Vagina (tissue), 2 donors: ENCODE measurements around the gene KMT2C. TPM values are rescaled to one million over a fixed set of nuclear protein-coding genes. Genes with fewer than 3 reads are reported as not detected.
A peak's percentile ranks its signal among the peaks of the same experiment; 100 is the strongest.

ENCODE experiments used
- DNase-seq, 2 donors: peaks; one replicate each; pipeline ENCODE4 v3.0.0-alpha.2; 2017; ENCODE audit errors: extremely low spot score in 2 of 2
- H3K27ac ChIP-seq: fragments of 200-600 bp; sonication (generic); one replicate; pipeline ENCODE4 v1.5.1; 2019
- H3K27me3 ChIP-seq: fragments of 200-600 bp; sonication (generic); one replicate; pipeline ENCODE4 v1.5.1; 2019
- H3K36me3 ChIP-seq, 2 donors: fragments of 200-600 bp; sonication (generic); one replicate each; pipeline ENCODE4 v1.5.1; 2017 to 2019
- H3K4me1 ChIP-seq: fragments of 200-600 bp; sonication (generic); one replicate; pipeline ENCODE4 v1.5.1; 2019
- H3K4me3 ChIP-seq, 2 donors: fragments of 200-600 bp; sonication (generic); 1 replicate in 1 of 2; 2 replicates in 1 of 2; pipeline ENCODE4 v1.5.1; 2016 to 2019
- H3K9me3 ChIP-seq: fragments of 200-600 bp; sonication (generic); one replicate; pipeline ENCODE4 v1.5.1; 2019
- POLR2A ChIP-seq, 2 donors: fragments of 450-650 bp; IDR thresholded peaks; one replicate each; pipeline ENCODE4 v1.6.1; 2017; ENCODE audit warnings: antibody characterized with exemption in 2 of 2, mild to moderate bottlenecking in 2 of 2, moderate library complexity in 2 of 2
- POLR2AphosphoS5 ChIP-seq, 2 donors: sonication (generic); formaldehyde crosslinking; IDR thresholded peaks; one replicate each; pipeline ENCODE4 v1.9.0; 2017; ENCODE audit warnings: antibody characterized with exemption in 2 of 2, mild to moderate bottlenecking in 2 of 2, low read depth in 1 of 2; ENCODE audit not compliant: insufficient read depth in 1 of 2
- intact Hi-C: fragments of 100-400 bp; cut with DNase I; formaldehyde crosslinking; loops from one replicate; pipeline ENCODE4 v1.15.1; 2023
- total RNA-seq: library from RNA; depleted of rRNA; stranded (reverse); fragments of >200 nt; gene quantifications from one replicate; pipeline ENCODE4 v1.2.3, GENCODE V29; 2016
- TF ChIP-seq, protein P1 (sequence below), 3 experiments: fragments of 450-650 bp in 2 of 3; fragments of 200-600 bp in 1 of 3; sonication (generic) in 1 of 3; IDR thresholded peaks; one replicate each; pipeline ENCODE4 v1.5.1; 2017 to 2019; ENCODE audit warnings: antibody characterized with exemption in 3 of 3, mild to moderate bottlenecking in 2 of 3, moderate library complexity in 2 of 3

The KMT2C gene
- 62.6 TPM for total RNA-seq

DNA sequence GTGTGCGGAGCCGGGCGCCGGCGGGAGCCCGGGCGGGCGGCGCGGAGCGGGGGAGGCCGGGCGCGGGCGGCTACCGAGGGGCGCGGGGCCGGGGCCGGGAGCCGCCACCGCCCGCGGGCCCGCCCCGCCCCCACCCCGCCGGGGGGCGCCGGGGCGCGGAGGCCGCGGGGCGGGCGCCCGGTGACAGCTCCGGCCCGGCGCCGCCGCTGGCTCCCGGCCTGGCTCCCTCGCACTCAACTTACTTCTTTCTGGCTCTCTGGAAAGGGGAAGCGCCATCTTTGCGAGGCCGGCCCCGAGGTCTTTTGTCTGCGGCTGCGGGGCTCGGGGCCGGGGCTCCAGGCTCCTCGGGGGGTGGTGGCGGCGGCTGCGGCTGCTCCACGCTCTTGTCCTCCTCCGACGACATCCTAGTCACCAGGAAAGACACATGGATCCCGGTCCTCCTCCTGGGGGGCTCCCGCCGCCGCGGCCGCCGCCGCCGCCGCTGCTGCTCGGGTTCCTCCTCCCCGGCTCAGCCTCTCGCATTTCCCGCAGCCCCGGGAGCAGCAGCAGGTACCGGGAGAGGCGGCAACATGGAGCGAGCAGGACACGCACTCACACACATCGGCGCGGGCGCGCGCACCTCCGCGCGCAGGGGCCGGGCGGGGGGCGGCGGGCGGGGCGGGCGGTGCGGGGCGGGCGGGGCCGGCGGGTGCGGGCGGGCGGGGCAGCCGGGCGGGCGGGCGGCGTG lies at the start of gene KMT2C:
KMT2C (minus strand) TSS at position 620 of the 727 bp plus-strand sequence; CDS start at position 403, 217 bp downstream.
- intact Hi-C loops = no loop called here
- Histone ChIP-seq H3K27ac (peak within 1 kb of the TSS; percentile 100), H3K4me1 (peaks cover 36% of the 10 kb centered on the region), H3K36me3 (no peaks in the 10 kb centered on the region), H3K4me3 (peak within 1 kb of the TSS; percentile 88 to 98), H3K9me3 (no peaks in the 10 kb centered on the region), H3K27me3 (no peaks in the 10 kb centered on the region)
- no peak for DNase-seq
- peak in 1 of 2 donors; percentile 46 for TF ChIP-seq POLR2A (IDR thresholded peaks at IDR 0.05)
- TF ChIP-seq, protein P1, sequence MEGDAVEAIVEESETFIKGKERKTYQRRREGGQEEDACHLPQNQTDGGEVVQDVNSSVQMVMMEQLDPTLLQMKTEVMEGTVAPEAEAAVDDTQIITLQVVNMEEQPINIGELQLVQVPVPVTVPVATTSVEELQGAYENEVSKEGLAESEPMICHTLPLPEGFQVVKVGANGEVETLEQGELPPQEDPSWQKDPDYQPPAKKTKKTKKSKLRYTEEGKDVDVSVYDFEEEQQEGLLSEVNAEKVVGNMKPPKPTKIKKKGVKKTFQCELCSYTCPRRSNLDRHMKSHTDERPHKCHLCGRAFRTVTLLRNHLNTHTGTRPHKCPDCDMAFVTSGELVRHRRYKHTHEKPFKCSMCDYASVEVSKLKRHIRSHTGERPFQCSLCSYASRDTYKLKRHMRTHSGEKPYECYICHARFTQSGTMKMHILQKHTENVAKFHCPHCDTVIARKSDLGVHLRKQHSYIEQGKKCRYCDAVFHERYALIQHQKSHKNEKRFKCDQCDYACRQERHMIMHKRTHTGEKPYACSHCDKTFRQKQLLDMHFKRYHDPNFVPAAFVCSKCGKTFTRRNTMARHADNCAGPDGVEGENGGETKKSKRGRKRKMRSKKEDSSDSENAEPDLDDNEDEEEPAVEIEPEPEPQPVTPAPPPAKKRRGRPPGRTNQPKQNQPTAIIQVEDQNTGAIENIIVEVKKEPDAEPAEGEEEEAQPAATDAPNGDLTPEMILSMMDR (IDR thresholded peaks at IDR 0.05) = no peak
- TF ChIP-seq POLR2AphosphoS5 (IDR thresholded peaks at IDR 0.05; ENCODE audit: insufficient read depth in 1 of 2, low read depth in 1 of 2) = peak in 1 of 2 donors; percentile 78

- H3K27ac ChIP-seq = no peak overlapping the region
- H3K9me3 ChIP-seq = no peaks in the 10 kb centered on the region
- intact Hi-C loops = no loop called here
- H3K36me3 ChIP-seq = no peaks in the 10 kb centered on the region
- H3K4me1 ChIP-seq = no peaks in the 10 kb centered on the region
- TF ChIP-seq, protein P1 (IDR thresholded peaks at IDR 0.05) = no peak
- no peak for TF ChIP-seq POLR2A (IDR thresholded peaks at IDR 0.05)
- no peak for TF ChIP-seq POLR2AphosphoS5 (IDR thresholded peaks at IDR 0.05; ENCODE audit: insufficient read depth in 1 of 2, low read depth in 1 of 2)
- DNase-seq = no peak
- no peaks in the 10 kb centered on the region for H3K27me3 ChIP-seq
- no peak overlapping the region for H3K4me3 ChIP-seq
These were observed 45.3 kb upstream of the KMT2C start for GRCh38 chr7:152481082-152481481.

DNA sequence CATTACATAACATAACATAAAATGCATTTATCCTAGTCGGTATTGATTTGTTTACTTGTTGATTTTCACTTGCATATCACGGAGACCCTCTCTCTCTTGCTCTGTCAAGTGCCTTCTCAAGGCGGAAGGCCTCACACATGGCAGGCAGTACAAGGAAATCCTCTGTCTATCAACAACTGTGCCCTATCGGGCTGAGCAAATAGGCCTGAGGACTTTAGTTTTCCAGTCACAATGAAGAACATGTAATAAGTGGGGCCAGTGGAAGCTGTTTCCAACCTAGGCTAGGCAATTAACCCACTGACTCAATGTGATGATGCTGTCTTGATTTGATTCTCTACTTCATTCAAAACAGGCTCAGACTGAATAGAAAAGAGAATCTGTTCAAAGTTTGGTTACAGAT lies 44.9 kb upstream of the KMT2C start:
- Histone ChIP-seq H3K27ac (no peak overlapping the region), H3K27me3 (no peaks in the 10 kb centered on the region), H3K4me1 (no peaks in the 10 kb centered on the region), H3K4me3 (no peak overlapping the region), H3K9me3 (no peaks in the 10 kb centered on the region), H3K36me3 (no peaks in the 10 kb centered on the region)
- no peak for DNase-seq
- intact Hi-C loops = no loop called here
- no peak for TF ChIP-seq POLR2A (IDR thresholded peaks at IDR 0.05)
- TF ChIP-seq POLR2AphosphoS5 (IDR thresholded peaks at IDR 0.05; ENCODE audit: insufficient read depth in 1 of 2, low read depth in 1 of 2) = no peak
- TF ChIP-seq, protein P1 (IDR thresholded peaks at IDR 0.05) = no peak

DNA sequence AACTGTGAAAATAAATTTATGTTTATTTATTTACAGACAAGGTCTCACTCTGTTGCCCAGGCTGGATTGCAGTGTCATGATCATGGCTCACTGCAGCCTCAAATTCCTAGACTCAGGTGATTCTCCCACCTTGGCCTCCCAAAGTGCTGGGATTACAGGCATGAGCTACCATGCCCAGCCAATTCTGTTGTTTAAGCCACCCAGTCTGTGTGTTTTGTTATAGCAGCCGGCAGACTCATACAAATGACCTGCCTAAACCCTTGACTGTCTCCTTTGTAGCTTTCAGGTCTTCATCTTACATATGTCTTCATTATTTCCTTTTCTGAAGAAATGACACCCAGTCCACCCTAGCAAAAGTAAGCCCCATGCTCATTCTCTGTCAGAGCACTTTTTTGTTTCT lies 43.8 kb upstream of the KMT2C start:
- intact Hi-C loops = no loop called here
- no peak for DNase-seq

More for the DNA sequence above, 43.8 kb upstream of the KMT2C start:
- no peak overlapping the region for H3K4me3 ChIP-seq
- no peaks in the 10 kb centered on the region for H3K36me3 ChIP-seq
- no peak overlapping the region for H3K27ac ChIP-seq
- H3K27me3 ChIP-seq = no peaks in the 10 kb centered on the region
- TF ChIP-seq POLR2A (IDR thresholded peaks at IDR 0.05) (no peak), POLR2AphosphoS5 (IDR thresholded peaks at IDR 0.05; ENCODE audit: insufficient read depth in 1 of 2, low read depth in 1 of 2) (no peak)
- TF ChIP-seq, protein P1 (IDR thresholded peaks at IDR 0.05) = no peak
- no peaks in the 10 kb centered on the region for H3K9me3 ChIP-seq
- no peaks in the 10 kb centered on the region for H3K4me1 ChIP-seq
